Mesodermal cell (in vitro differentiated cells): ENCODE results near the gene FUNDC2. TPM values are rescaled to one million over a fixed set of nuclear protein-coding genes. Genes with fewer than 3 reads are reported as not detected.

ENCODE experiments used
- H3K27ac ChIP-seq: 2 replicates; pipeline ENCODE4 v1.7.0; 2013; ENCODE audit warnings: mild to moderate bottlenecking, low read depth, low read length, moderate library complexity; ENCODE audit not compliant: severe bottlenecking
- H3K36me3 ChIP-seq: 2 replicates; pipeline ENCODE4 v1.7.1; 2013; ENCODE audit warnings: mild to moderate bottlenecking, low read length, moderate library complexity; ENCODE audit not compliant: control insufficient read depth, insufficient read depth
- H3K4me1 ChIP-seq: one replicate; pipeline ENCODE4 v1.7.1; 2013; ENCODE audit warnings: mild to moderate bottlenecking, low read length; ENCODE audit not compliant: insufficient read depth, control insufficient read depth, poor library complexity, severe bottlenecking
- H3K4me3 ChIP-seq: 2 replicates; pipeline ENCODE4 v1.7.0; 2013; ENCODE audit warnings: low read length, control low read depth, mild to moderate bottlenecking; ENCODE audit not compliant: insufficient read depth, poor library complexity, severe bottlenecking; ENCODE audit errors: extremely low read depth
- H3K9me3 ChIP-seq: 2 replicates; pipeline ENCODE4 v1.7.1; 2013; ENCODE audit warnings: mild to moderate bottlenecking, low read length, moderate library complexity; ENCODE audit not compliant: control insufficient read depth
- WGBS, 2 experiments: methylation state at CpG; one replicate each; pipeline ENCODE4 v1.1.5; 2013; ENCODE audit warnings: missing lambda C conversion rate in 2 of 2; ENCODE audit not compliant: insufficient coverage in 2 of 2; 5-methylcytosine and 5-hydroxymethylcytosine counted together
- polyA plus RNA-seq, 2 experiments: library from polyadenylated mRNA; stranded (reverse); fragments of 50-300 nt; gene quantifications; one replicate each; pipeline ENCODE4 v1.2.3, GENCODE V29; 2013

The FUNDC2 gene
- polyA plus RNA-seq (2013, experiment 1 of 2) = 86.6 TPM
- polyA plus RNA-seq (2013, experiment 2 of 2) = 83.8 TPM

- peak within 1 kb of the TSS; percentile 53 for H3K4me3 ChIP-seq
- WGBS, 2 experiments = 0% methylated on average over 2 to 30 of the region's 82 CpGs
- peak within 1 kb of the TSS; percentile 97 for H3K27ac ChIP-seq
- no peaks in the 10 kb centered on the region for H3K36me3 ChIP-seq
- no peaks in the 10 kb centered on the region for H3K9me3 ChIP-seq
- H3K4me1 ChIP-seq = peaks cover 2% of the 10 kb centered on the region
Observed at GRCh38 chrX:155026727-155027508, at the start of gene FUNDC2. TSS of gene FUNDC2 (plus strand) at chrX:155026844. CDS start at chrX:155026939, 95 bp downstream.

GRCh38 chrX:154979629-154980028 lies 47.0 kb upstream of the FUNDC2 start:
- Histone ChIP-seq H3K4me1 (no peaks in the 10 kb centered on the region), H3K36me3 (no peaks in the 10 kb centered on the region), H3K9me3 (no peaks in the 10 kb centered on the region), H3K4me3 (no peak overlapping the region), H3K27ac (no peak overlapping the region)
- WGBS, 2 experiments = 86 to 100% methylated on average over 1 to 2 of the region's 4 CpGs

- Histone ChIP-seq H3K9me3 (no peaks in the 10 kb centered on the region), H3K36me3 (no peaks in the 10 kb centered on the region), H3K4me3 (no peak overlapping the region), H3K4me1 (no peaks in the 10 kb centered on the region), H3K27ac (no peak overlapping the region)
- 6 to 8% methylated on average over 2 to 4 of the region's 11 CpGs for WGBS, 2 experiments
Observed at GRCh38 chrX:154980330-154981115, 46.1 kb upstream of the FUNDC2 start.

GRCh38 chrX:154981116-154981411 lies 45.6 kb upstream of the FUNDC2 start:
- Histone ChIP-seq H3K4me1 (no peaks in the 10 kb centered on the region), H3K9me3 (no peaks in the 10 kb centered on the region), H3K36me3 (no peaks in the 10 kb centered on the region), H3K27ac (no peak overlapping the region), H3K4me3 (no peak overlapping the region)
- whole genome bisulfite sequencing, 2 experiments = 13 to 25% methylated on average over 2 to 3 of the region's 6 CpGs

DNA sequence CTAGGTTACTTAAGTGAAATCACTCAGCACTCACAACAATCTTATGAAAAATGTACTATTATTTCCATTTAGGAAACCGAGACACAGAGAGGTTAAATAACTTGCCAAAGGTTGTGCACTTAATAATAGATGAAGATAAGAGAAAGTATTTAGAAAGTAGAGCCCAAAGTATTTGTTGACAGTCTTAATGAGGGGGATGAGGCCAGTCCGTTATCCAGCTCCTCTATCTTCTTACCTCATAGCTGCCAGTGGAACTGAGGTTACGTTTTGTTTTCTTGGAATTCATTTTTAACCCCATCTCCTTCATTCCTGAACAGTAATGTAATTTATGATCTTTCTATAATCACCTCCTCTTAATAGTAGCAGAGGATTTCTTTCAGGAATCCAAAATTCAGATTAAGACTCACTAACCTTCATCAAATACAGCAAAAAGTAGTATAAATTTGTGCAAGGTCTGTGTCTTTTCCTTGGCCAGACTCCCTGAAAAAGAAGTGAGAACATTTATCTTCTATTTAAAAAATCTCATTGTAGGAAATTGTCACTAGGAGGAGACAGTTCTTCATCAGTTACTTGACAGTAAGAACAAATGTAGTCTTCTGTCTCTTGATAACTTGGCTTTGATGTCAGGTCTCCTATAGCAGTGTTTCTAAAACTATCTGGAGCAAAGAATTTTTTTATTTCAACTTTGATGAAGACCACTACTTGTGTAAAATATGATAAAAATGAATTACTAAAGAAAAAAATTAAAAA lies 39.6 kb upstream of the FUNDC2 start:
- Histone ChIP-seq H3K9me3 (no peaks in the 10 kb centered on the region), H3K4me1 (no peaks in the 10 kb centered on the region), H3K36me3 (no peaks in the 10 kb centered on the region), H3K27ac (no peak overlapping the region), H3K4me3 (no peak overlapping the region)
- no CpG with 5 or more reads among the region's 3 CpGs for WGBS, 2 experiments

GRCh38 chrX:154987940-154988339 lies 38.7 kb upstream of the FUNDC2 start:
- Histone ChIP-seq H3K4me3 (no peak overlapping the region), H3K9me3 (no peaks in the 10 kb centered on the region), H3K27ac (no peak overlapping the region), H3K4me1 (no peaks in the 10 kb centered on the region), H3K36me3 (no peaks in the 10 kb centered on the region)
- no CpG with 5 or more reads among the region's 3 CpGs for WGBS, 2 experiments

DNA sequence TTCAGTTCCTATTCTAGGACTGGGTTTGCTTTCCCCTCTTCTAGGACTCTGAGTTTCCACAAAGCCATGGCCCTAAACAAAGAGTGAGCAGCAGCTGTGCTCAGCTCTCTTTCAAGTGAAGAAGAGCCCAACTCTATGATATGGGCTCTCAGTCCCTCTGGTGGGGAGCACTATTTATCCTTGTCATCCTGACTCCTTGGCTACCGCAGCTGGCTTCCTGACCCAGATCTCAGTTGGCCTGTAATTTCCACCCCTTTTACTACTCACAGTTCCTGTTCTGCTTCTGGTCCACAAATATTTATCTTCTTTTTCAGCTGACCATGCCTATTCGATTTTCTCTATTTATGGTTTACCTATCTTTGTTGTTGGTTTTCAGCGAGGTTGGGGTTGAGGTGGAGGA lies 37.9 kb upstream of the FUNDC2 start:
- Histone ChIP-seq H3K27ac (no peak overlapping the region), H3K9me3 (no peaks in the 10 kb centered on the region), H3K4me1 (no peaks in the 10 kb centered on the region), H3K36me3 (no peaks in the 10 kb centered on the region), H3K4me3 (no peak overlapping the region)
- WGBS, 2 experiments = 100% methylated on average over 1 of the region's 3 CpGs; no CpG with 5 or more reads in 1 of the 2 experiments

GRCh38 chrX:154990496-154990895 lies 36.1 kb upstream of the FUNDC2 start:
- Histone ChIP-seq H3K9me3 (no peaks in the 10 kb centered on the region), H3K27ac (no peak overlapping the region), H3K4me1 (no peaks in the 10 kb centered on the region), H3K4me3 (no peak overlapping the region), H3K36me3 (no peaks in the 10 kb centered on the region)
- WGBS, 2 experiments = no CpG with 5 or more reads among the region's 3 CpGs

DNA sequence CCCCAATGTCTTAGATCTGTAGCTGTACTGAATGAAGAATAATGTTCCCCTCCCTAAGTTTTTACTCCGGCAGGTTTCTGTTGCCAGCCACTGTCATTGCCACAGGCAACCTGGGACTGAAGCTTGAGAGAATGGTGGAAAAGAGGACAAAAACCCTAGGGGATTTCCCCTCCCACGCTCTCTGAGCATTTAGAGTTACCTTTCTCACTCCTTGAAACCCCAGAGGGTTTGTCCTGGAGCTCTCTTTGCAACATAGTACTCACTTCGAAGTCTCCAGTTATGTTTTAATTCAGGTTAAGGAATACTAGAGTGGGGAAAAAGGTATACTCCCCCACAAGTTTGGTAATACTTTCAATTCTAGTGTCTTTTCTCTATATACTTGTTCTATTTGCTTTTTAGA lies 35.6 kb upstream of the FUNDC2 start:
- Histone ChIP-seq H3K9me3 (no peaks in the 10 kb centered on the region), H3K4me1 (no peaks in the 10 kb centered on the region), H3K36me3 (no peaks in the 10 kb centered on the region), H3K27ac (no peak overlapping the region), H3K4me3 (no peak overlapping the region)
- WGBS, 2 experiments = no CpG with 5 or more reads among the region's 3 CpGs

DNA sequence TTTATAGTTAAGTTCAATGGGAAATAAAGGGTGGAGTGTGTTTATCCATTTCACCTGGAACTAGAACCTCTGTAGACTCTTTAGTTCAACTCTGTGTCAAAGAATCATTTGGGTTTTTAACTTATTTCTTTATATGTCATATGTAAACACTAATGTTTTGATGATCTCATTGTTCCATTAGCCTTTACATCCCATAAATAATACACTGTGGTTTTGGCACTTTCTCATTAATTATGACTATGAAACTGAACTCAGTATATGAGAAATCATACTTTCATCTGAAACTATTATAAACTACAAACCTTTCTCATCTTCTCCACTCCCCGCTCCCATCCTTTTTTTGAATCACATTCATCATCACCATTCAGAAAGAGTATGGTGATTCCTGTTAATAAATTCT lies 35.2 kb upstream of the FUNDC2 start:
- Histone ChIP-seq H3K9me3 (no peaks in the 10 kb centered on the region), H3K4me3 (no peak overlapping the region), H3K36me3 (no peaks in the 10 kb centered on the region), H3K27ac (no peak overlapping the region), H3K4me1 (no peaks in the 10 kb centered on the region)
- WGBS, 2 experiments = no CpG with 5 or more reads among the region's 1 CpG
